ENCODE results near the gene ZNF534. TPM values are rescaled to one million over a fixed set of nuclear protein-coding genes. Genes with fewer than 3 reads are reported as not detected.
"Not testable (repeated sequence)": the region's sequence is repeated elsewhere in the genome, so short reads cannot be mapped to it uniquely, and the experiment has no call there.

The ZNF534 gene
- total and polyA plus RNA-seq, 8 donors, result 0.35 to 2.1 (median 0.45) TPM; not detected in 1

GRCh38 chr19:52464798-52465470 is 36.0 kb downstream of the ZNF534 start:
- ATAC-seq (no peak), DNase-seq (no peak)
- no peak overlapping the region for H3K27ac ChIP-seq
- no peaks in the 10 kb centered on the region for H3K4me1 ChIP-seq
- no peak overlapping the region for H3K4me3 ChIP-seq
- H3K27me3 ChIP-seq, result no peaks in the 10 kb centered on the region
- peaks cover 3 to 10% of the 10 kb centered on the region in 2 donors for H3K36me3 ChIP-seq
- TF ChIP-seq CTCF (IDR thresholded peaks at IDR 0.05), result no peak
- H3K9me3 ChIP-seq, result peaks cover 3 to 100% of the 10 kb centered on the region in 2 donors
- intact Hi-C loops (cut with DNase I), result no loop called here

- DNase-seq, result no peak
- Histone ChIP-seq H3K27ac (no peak overlapping the region), H3K9me3 (peaks cover 9 to 100% of the 10 kb centered on the region in 2 donors), H3K4me1 (no peaks in the 10 kb centered on the region), H3K36me3 (no peaks in the 10 kb centered on the region), H3K27me3 (no peaks in the 10 kb centered on the region), H3K4me3 (no peak overlapping the region)
- intact Hi-C loops (cut with DNase I), result no loop called here
- no peak for TF ChIP-seq CTCF (IDR thresholded peaks at IDR 0.05)
- no peak for ATAC-seq
Observed at GRCh38 chr19:52473655-52474350, 44.9 kb downstream of the ZNF534 start.

GRCh38 chr19:52474351-52475127 is 45.6 kb downstream of the ZNF534 start:
- TF ChIP-seq CTCF (IDR thresholded peaks at IDR 0.05), result no peak
- no peaks in the 10 kb centered on the region for H3K4me1 ChIP-seq
- no peak overlapping the region for H3K4me3 ChIP-seq
- H3K27ac ChIP-seq, result no peak overlapping the region
- H3K9me3 ChIP-seq, result peaks cover 9 to 100% of the 10 kb centered on the region in 2 donors
- intact Hi-C loops (cut with DNase I), result no loop called here
- ATAC-seq (no peak), DNase-seq (no peak)
- H3K36me3 ChIP-seq, result no peaks in the 10 kb centered on the region
- H3K27me3 ChIP-seq, result no peaks in the 10 kb centered on the region

GRCh38 chr19:52484111-52484743 is 55.3 kb downstream of the ZNF534 start:
- H3K4me3 ChIP-seq; H3K27me3 ChIP-seq; H3K4me1 ChIP-seq; ATAC-seq; intact Hi-C loops (cut with DNase I); H3K36me3 ChIP-seq; H3K27ac ChIP-seq; DNase-seq: not testable (repeated sequence)
- H3K9me3 ChIP-seq, result peaks cover 0 to 97% of the 10 kb centered on the region in 2 donors

- H3K4me3 ChIP-seq, H3K27ac ChIP-seq: not testable (repeated sequence)
Observed at GRCh38 chr19:52485064-52485463, 56.1 kb downstream of the ZNF534 start.

GRCh38 chr19:52485561-52486240 is 56.8 kb downstream of the ZNF534 start:
- intact Hi-C loops (cut with DNase I); ATAC-seq; H3K27ac ChIP-seq; H3K4me3 ChIP-seq; H3K4me1 ChIP-seq; DNase-seq; H3K27me3 ChIP-seq; H3K36me3 ChIP-seq: not testable (repeated sequence)
- H3K9me3 ChIP-seq, result peaks cover 0 to 97% of the 10 kb centered on the region in 2 donors

More at GRCh38 chr19:52485064-52485463, 56.1 kb downstream of the ZNF534 start:
- H3K4me1 ChIP-seq; H3K36me3 ChIP-seq; intact Hi-C loops (cut with DNase I); ATAC-seq; DNase-seq; H3K27me3 ChIP-seq: not testable (repeated sequence)
- peaks cover 0 to 97% of the 10 kb centered on the region in 2 donors for H3K9me3 ChIP-seq
